ENCODE data around the gene LRPPRC.

DNA sequence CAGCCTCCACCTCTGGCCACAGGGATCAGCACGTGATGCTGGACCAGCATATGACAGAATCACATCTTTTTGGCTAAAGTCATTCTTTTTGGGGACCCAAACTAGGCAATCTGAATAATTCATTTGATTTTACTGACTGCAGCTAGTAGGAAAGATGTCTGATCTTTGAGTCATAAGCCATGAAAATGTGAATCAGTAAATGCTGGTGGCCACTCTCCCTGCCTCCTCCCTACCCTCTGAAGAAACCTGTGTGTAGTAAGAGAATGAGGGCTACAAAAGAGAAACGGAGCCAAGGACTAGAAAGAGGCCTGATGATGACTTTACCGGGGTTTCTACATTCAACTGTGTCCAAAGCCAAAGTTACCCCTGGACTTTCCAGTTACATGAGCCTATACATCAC lies 10.1 kb upstream of the LRPPRC start:
- TF ChIP-seq, protein P1, sequence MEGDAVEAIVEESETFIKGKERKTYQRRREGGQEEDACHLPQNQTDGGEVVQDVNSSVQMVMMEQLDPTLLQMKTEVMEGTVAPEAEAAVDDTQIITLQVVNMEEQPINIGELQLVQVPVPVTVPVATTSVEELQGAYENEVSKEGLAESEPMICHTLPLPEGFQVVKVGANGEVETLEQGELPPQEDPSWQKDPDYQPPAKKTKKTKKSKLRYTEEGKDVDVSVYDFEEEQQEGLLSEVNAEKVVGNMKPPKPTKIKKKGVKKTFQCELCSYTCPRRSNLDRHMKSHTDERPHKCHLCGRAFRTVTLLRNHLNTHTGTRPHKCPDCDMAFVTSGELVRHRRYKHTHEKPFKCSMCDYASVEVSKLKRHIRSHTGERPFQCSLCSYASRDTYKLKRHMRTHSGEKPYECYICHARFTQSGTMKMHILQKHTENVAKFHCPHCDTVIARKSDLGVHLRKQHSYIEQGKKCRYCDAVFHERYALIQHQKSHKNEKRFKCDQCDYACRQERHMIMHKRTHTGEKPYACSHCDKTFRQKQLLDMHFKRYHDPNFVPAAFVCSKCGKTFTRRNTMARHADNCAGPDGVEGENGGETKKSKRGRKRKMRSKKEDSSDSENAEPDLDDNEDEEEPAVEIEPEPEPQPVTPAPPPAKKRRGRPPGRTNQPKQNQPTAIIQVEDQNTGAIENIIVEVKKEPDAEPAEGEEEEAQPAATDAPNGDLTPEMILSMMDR (IDR thresholded peaks at IDR 0.05): no peak
- TF ChIP-seq, protein P2, sequence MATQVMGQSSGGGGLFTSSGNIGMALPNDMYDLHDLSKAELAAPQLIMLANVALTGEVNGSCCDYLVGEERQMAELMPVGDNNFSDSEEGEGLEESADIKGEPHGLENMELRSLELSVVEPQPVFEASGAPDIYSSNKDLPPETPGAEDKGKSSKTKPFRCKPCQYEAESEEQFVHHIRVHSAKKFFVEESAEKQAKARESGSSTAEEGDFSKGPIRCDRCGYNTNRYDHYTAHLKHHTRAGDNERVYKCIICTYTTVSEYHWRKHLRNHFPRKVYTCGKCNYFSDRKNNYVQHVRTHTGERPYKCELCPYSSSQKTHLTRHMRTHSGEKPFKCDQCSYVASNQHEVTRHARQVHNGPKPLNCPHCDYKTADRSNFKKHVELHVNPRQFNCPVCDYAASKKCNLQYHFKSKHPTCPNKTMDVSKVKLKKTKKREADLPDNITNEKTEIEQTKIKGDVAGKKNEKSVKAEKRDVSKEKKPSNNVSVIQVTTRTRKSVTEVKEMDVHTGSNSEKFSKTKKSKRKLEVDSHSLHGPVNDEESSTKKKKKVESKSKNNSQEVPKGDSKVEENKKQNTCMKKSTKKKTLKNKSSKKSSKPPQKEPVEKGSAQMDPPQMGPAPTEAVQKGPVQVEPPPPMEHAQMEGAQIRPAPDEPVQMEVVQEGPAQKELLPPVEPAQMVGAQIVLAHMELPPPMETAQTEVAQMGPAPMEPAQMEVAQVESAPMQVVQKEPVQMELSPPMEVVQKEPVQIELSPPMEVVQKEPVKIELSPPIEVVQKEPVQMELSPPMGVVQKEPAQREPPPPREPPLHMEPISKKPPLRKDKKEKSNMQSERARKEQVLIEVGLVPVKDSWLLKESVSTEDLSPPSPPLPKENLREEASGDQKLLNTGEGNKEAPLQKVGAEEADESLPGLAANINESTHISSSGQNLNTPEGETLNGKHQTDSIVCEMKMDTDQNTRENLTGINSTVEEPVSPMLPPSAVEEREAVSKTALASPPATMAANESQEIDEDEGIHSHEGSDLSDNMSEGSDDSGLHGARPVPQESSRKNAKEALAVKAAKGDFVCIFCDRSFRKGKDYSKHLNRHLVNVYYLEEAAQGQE (IDR thresholded peaks at IDR 0.05; ENCODE audit: low read depth, low read length): no peak
- no peak for TF ChIP-seq POLR2AphosphoS5 (IDR thresholded peaks at IDR 0.05; ENCODE audit: low read depth, low read length)
- TF ChIP-seq CHD2 (IDR thresholded peaks at IDR 0.05; ENCODE audit: low read length, partially characterized antibody): no peak
- no peak for TF ChIP-seq TAF1 (IDR thresholded peaks at IDR 0.05; ENCODE audit: borderline replicate concordance, low read depth, low read length)
- no peak for TF ChIP-seq EP300 (IDR thresholded peaks at IDR 0.05; ENCODE audit: borderline replicate concordance in 1 of 2, low read depth in 1 of 2, low read length in 1 of 2)
- TF ChIP-seq, protein P3, sequence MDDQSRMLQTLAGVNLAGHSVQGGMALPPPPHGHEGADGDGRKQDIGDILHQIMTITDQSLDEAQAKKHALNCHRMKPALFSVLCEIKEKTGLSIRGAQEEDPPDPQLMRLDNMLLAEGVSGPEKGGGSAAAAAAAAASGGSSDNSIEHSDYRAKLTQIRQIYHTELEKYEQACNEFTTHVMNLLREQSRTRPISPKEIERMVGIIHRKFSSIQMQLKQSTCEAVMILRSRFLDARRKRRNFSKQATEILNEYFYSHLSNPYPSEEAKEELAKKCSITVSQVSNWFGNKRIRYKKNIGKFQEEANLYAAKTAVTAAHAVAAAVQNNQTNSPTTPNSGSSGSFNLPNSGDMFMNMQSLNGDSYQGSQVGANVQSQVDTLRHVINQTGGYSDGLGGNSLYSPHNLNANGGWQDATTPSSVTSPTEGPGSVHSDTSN (IDR thresholded peaks at IDR 0.05): no peak
- TF ChIP-seq RCOR1 (IDR thresholded peaks at IDR 0.05; ENCODE audit: low read length): no peak
- TF ChIP-seq RAD21 (IDR thresholded peaks at IDR 0.05; ENCODE audit: low read length): no peak
- no peak for TF ChIP-seq JUND (IDR thresholded peaks at IDR 0.05)
- TF ChIP-seq SIN3A (IDR thresholded peaks at IDR 0.05; ENCODE audit: borderline replicate concordance, low read depth, low read length): no peak

Measured in SK-N-SH (cell line).